HG03558 (cell line): ENCODE measurements around the gene ADGRG3.

Experiments used
- ATAC-seq: cut with Tn5 transposase; IDR thresholded peaks from one replicate; pipeline ENCODE4 v1.9.1; 2021; ENCODE audit warnings: moderate number of reproducible peaks; ENCODE audit not compliant: unreplicated experiment; ENCODE audit errors: extremely low read depth

ADGRG3 gene

DNA sequence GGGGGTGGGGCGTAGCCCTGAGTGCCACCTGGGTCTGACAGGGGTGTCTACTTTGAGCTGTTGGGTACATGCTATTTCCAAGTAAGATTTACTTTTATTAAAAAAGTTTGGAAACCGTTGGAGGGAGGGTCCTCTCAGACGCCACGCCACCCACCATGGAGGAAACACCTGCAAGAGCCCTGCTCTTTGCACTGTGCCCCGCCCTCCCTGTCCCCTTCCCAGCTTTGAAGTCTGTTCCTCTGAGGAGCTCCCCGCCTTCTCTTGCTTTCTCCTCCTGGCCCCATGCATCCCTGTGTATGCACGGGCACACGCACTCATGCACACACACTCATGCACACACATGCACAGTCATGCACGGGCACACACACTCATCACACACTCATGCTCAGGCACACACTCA lies 24.2 kb upstream of the ADGRG3 start:
- no peak for ATAC-seq

DNA sequence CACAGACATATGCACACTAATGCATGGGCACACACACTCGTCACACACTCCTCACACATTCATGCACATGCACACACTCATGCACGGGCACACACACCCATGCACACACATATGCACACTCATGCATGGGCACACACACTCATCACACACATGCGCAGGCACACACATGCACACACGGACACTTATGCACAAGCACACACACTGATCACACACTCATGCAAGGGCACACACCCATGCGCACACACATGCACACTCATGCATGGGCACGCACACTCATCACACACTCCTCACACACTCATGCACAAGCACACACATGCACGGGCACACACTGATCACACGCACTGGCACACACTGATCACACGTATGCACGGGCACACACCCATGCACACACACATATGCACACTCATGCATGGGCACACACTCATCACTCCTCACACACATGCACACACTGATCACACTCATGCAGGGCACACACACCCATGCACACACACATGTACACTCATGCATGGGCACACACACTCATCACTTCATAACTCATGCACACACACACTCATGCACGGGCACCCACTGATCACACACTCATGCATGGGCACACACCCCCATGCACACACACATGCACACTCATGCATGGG lies 23.6 kb upstream of the ADGRG3 start:
- no peak for ATAC-seq

DNA sequence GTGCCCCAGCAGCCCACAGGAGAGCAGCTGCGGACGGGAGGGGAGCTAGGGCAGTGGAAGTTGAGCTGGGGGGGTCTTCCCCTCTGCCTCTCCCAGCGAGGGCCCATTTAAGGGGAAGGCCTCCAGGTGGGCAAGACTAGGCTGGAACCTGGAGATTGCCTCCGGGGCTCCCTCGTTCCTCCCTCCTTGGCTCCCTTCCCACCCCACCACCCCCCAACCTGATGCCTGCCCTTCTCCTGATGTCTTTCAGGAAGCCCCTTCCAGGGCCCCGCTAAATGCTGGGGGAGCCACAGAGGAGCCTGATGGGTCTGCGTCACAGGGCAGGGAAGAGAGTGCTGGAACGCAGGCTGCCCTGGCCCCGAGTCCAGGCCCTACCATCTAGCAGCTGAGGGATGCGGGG lies 22.9 kb upstream of the ADGRG3 start:
- ATAC-seq = no peak

DNA sequence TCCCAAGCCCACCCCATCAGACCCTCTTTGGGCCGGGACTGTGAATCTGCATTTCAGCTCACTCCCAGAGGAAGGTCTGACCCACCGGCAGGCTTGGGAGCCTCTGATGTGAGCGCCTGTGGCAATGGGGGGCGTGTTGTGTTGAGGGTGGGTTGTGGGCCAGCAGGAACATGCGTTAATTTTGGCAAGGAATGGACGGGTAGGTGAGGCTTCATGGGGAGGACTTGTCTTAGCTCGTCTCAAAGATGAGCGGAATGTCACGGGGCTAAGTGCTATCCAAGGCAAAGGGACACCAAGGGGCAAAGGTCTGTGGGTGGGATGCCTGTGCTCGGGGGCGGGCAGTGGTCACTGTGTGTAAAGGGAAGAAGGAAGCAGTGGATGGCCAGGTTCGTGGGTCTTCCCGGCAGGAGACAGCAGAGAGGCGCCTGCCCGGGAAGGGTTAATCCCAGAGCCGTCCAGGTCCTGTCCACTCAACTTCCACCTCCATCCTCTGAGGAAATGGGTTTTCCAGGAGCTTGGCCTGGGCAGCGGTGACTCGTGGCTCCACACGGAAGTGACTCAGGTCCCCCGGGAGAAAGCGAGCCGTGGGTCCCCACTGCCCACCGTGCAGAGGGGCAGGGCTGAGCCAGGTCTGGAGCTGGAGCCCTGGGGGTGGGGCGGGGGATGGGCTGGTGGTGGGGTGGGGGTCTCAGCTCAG lies 22.3 kb upstream of the ADGRG3 start:
- no peak for ATAC-seq

DNA sequence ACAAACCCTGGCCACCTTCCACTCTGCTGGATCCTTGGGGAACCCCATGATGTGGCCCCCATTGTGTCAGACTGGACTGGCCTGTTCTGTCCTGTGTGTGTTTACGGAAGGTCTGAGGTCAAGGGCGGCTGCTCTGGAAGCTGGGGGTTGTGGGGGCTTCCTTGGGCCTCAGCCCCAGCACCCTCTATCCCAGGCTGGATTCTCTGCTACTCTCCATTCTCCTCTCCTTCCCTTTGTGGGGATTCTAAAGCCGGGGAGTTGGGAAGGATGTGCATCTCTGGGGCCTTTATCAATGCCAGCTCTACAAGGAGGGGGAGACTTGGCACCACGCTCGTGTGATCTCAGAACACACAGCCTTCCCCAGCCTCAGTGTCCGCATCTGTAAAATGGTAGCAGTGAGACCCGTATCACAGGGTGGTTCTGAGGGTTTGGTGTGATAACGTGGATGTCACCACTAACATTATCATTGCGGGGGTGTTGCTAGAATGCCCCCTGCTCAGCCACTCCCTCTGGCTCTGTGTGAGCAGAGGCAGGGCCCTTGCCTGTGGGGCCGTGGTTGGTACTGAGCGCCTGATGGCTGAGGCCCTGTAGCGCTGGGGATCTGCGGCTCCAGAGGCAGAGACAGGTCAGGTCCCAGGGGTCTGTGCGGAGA lies 21.6 kb upstream of the ADGRG3 start:
- no peak for ATAC-seq

DNA sequence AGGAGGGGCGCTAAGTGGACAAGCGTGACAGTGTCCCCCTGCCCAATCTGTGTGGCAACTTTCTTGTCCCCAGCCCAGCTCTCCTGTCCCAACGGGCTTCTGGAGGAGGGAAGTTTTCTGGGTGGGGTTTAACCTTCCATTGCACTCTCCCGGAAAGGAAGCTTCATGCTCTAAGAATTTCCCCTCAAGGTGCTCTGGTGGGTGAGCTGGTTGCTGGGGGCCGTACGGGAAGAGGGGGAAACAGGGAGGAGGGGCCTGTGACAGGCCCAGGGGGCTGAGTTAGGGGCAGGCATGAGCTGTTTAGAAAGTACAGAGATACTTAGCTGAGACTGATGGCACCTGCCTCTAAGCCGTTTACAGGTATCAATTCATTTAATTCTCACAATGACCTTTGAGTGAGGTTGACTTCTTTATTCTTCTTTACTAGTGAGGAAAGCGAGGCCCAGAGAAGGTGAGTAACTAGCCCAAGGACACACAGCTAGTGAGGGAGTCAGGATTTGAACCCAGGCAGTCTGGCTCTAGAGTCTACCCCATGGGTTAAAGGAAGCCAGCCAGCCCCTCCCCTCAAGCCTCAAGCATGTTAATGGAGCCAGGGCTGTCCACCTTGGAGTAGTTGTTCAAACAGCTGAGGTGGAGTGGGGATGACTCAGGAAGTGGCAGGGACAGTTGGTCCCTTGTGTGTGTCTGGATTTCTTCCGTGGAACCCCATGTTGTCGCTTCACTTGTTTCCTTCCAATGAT lies 20.8 kb upstream of the ADGRG3 start:
- no peak for ATAC-seq

DNA sequence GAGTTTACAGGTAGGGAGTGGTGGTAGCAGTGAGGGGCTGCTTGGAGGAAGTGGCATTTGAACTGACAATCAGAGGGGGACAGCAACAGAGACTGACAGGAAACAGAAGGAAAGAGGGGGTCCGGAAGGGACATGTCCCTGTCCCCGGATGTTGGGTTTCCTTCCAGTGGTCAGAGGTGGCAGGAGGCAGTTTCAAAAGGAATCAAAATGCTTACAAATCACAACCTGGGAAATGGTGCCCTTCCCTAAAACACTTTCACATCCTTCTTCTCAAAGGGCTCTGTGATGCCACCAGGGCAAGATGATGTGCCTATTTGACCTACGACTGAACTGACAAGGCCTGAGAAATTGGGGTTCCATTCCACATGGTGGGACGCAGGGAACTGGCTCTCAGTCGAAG lies 20.0 kb upstream of the ADGRG3 start:
- ATAC-seq = no peak

DNA sequence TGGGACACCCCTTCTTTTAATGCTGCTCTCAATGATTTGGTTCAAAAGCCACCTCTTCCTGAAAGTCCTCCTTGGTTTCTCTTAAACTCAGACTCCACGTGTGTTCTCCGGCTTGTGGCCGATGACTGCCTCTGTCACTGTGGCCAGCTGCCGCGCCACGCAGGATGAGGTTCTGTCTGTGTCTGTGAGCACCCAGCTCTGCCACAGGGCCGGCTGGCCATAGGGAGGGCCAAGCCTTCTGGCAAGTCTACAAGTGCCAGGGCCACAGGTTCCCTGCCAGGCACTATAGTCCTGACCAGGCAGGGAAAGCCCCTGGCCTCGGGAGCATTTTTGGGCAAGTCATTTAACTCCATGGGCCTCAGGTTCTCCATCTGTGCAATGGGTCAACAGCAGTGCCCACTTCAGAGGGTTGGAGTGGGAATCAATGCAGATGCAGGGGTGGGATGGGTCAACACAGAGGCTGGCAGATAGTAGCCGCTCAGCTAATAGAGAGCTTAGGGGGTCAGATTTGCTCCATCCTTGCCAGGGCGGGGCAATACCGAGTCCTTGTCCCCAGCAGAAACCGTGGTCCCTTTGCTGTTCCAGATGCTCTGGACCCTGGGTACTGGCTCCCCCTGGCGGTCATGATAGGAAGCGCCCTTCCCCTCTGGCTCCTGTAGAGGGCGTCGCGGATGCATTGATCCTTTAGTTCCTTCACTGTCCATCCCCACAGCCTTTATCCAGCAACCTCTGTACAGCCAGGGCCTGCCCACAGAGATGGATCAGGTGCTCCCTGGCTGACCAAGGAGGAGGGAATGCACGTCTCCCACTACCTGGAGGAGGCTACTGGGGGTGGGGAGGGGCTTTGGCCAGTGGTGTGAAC lies 19.3 kb upstream of the ADGRG3 start:
- no peak for ATAC-seq

DNA sequence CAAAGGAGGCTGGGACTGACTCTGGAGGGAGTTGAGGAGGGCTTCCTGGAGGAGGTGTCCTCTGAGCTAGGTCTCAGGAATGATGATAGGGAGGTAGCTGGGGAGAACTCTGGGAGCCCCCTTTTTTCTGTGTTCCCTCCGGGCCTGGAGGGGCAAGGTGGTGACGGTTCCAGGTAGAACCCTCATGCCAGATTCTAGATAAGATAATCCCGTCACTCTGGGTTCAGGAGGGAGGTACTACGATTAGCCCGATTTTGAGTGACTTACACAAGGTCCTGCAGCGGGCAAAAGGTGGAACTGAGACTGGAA lies 18.7 kb upstream of the ADGRG3 start:
- no peak for ATAC-seq

DNA sequence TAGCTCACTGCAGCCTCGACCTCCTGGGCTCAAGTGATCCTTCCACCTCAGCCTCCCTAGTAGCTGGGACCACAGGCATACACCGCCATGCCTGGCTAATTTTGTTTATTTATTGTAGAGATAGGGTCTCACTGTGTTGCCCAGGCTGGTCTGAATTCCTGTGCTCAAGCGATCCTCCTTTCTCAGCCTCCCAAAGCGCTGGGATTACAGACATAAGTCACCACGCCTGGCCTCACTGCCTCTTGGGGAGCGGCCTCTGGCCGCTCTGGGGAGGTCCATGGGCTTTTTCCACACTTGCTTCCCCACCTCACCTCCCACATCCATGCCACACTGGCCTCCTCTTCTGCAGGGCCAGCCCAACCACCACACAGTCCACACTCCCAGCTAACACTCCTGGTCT lies 18.3 kb upstream of the ADGRG3 start:
- ATAC-seq = no peak

DNA sequence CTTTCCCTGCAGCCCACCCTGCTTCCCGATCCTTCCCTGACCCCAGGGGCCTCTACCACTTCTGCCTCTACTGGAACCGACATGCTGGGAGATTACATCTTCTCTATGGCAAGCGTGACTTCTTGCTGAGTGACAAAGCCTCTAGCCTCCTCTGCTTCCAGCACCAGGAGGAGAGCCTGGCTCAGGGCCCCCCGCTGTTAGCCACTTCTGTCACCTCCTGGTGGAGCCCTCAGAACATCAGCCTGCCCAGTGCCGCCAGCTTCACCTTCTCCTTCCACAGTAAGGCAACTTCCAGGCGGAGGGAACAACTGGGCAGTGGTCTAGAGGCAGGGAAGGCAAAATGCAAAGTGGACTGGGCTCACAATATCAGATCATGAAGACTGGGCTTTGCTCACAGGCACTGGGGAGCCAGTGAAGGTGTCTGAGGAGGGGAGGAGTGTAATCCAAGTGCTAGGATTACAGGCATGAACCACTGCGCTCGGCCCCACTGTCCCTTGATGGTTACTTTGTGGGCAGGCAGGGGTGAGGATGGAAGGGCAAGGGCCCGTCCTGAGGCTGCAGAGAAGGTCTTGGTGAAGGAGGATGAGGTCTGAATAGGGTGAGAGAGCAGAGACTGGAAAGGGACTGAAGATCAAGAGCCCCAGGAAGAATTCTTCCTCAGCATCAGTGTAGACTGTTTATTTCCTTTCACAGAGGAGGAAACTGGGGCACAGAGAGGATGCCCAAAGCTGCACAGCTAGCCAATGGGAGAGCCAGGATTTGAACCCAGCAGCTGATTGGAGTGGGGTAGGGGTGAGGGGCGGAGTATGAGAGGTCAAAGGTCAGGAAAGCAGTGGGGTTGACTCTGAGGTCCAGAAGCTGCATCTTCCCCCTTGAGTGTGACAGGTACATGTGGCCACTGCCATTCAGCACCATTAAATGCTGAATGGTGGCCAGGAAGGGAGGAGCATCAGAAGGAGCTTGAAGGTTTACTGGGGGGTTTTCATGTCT lies 16.5 kb upstream of the ADGRG3 start:
- no peak for ATAC-seq

DNA sequence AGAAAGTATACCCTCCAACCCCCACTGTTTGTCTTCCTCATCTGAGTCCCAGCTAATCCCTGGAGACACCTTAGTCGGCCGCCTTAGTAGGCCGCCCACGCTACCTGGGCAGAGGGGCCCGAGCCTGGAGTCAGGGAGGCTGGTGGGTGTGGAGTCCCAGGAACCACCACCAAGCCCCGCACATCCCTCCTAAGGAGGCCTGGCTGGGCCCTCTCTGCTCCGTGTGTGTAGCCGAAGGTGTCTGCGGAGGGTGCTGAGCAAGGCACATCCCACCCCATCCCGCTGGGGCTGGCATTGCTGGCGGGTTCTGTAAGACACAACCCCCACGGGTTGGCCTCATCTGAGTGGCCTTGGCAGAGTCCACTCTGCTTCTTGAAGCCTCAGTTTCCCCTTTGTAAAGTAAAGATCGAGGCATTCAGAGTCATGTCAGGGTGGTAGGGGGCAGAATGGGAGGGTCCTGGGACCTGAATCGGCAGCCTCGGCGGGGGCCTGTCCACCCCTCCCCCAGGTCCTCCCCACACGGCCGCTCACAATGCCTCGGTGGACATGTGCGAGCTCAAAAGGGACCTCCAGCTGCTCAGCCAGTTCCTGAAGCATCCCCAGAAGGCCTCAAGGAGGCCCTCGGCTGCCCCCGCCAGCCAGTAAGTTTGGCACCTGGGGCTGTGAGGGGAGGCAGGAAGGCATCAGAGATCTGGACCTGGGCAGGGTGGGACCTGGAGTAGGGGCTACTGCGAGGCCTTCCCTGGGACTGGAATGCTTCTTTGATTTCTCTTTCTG lies 15.2 kb upstream of the ADGRG3 start:
- ATAC-seq = no peak

DNA sequence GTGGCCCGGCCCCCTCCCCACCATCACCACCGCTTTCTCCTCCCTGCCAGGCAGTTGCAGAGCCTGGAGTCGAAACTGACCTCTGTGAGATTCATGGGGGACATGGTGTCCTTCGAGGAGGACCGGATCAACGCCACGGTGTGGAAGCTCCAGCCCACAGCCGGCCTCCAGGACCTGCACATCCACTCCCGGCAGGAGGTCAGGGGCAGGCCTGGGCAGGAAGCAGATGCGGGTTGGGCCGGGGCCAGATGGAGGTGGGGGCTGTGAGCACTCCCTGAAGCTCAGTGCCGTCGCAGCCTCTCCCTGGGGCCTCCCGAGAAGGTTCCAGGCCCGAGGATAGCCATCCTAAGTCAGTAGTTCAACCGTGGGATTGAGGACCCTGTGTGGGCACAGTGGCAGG lies 14.2 kb upstream of the ADGRG3 start:
- no peak for ATAC-seq

DNA sequence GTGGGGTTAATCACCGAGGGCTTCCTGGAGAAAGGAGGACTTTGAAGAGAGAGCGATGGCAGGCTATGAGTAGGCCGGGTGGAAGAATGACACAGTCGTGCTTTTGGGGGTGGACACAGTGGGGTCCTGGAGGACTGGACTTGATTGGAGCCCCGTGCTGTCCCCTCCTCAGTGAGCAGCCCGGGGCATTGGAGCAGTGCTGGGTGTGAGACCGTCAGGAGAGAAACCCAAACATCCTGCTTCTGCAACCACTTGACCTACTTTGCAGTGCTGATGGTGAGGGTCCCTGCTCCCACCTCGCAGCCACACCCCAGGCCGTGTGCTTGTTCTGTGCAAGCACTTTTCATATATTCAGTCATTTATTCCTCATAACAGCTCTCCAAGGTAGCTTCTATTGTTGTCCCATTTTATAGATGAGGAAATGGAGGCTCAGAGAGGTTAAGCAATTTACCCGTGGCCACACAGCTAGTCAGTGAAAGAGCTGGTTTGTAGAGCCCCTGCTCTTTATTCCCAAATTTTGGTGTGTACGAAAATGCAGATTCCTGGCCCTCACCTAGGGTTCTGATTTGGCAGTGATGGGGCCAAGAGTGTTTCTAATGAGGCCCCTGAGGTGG lies 11.7 kb upstream of the ADGRG3 start:
- no peak for ATAC-seq

DNA sequence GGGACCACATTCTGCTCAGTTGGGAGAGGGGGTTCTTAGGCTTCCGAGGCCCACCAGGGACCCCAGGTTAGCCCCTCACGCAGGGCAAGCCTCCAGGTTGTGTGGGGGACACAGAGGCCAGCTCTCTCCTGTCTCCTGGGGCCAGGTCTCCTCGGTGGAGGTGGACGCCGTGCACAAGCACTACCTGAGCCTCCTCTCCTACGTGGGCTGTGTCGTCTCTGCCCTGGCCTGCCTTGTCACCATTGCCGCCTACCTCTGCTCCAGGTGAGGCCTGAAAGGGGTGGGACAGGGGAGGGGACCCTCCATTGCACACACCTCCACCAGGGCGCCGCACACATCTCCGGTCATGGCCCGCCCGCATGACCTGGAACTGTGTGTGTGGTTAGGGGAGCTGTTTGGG lies 10.9 kb upstream of the ADGRG3 start:
- no peak for ATAC-seq

DNA sequence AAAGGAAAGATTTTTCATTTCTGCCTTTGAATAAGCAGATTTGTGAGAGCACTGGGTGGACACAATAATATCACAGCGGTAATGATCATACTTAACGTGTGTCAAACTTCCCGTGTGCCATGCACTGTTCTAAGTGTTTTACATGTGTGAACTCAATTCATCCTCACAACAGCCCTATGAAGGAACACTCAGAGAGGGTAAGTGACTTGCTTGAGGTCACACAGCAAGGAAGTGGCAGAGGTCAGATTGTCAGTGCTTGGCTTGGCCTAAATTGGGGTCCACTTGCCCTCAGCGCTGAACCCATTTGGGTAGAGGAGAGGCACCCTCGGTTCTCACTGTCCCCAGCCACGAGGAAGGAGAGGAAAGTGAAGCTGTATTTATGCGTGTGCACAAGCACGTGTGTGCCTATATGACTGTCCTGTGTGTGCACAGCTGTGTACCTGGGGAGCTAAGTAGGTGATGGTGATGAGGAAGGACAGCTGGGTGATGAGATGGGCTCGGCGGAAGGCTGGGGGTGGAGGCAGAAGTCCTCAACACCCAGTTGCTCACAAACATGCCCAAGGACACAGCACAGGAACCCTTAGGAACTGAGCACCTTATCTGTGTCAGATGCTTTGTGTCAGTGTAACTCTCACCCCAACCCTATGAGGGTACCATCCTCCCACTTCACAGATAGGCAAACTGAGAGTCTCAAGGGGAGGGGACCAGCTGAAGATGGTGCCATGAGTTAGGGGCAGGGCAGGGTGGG lies 9.8 kb upstream of the ADGRG3 start:
- no peak for ATAC-seq

DNA sequence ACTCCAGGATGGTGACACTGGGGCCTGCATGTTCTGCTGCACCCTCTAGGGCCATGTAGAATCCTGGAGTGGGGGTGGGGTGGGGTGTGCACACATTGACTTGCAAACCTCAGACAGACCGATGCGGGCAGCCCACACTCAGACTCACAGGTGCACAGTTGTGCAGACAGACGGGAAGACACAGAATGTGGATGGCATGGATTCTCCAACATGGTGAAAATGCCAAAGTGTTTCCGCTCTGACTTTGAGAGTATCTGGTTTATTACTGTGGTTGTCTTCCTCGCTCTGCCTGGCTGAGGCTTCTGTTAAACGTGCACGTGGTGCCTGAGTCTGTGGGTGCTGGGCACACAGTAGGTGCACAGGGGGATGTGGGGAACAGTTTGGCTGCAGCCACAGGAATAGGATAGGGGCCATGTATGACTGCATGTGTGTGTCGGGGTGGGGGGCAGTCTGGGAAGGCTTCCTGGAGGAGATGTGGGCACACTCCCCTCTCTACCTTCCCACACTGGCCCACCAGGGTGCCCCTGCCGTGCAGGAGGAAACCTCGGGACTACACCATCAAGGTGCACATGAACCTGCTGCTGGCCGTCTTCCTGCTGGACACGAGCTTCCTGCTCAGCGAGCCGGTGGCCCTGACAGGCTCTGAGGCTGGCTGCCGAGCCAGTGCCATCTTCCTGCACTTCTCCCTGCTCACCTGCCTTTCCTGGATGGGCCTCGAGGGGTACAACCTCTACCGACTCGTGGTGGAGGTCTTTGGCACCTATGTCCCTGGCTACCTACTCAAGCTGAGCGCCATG lies 9.0 kb upstream of the ADGRG3 start:
- no peak for ATAC-seq
